ENCODE results near the gene FBXL17.
A peak's percentile ranks its signal among the peaks of the same experiment; 100 is the strongest.
"Not testable (repeated sequence)": the region's sequence is repeated elsewhere in the genome, so short reads cannot be mapped to it uniquely, and the experiment has no call there.

The FBXL17 gene

DNA sequence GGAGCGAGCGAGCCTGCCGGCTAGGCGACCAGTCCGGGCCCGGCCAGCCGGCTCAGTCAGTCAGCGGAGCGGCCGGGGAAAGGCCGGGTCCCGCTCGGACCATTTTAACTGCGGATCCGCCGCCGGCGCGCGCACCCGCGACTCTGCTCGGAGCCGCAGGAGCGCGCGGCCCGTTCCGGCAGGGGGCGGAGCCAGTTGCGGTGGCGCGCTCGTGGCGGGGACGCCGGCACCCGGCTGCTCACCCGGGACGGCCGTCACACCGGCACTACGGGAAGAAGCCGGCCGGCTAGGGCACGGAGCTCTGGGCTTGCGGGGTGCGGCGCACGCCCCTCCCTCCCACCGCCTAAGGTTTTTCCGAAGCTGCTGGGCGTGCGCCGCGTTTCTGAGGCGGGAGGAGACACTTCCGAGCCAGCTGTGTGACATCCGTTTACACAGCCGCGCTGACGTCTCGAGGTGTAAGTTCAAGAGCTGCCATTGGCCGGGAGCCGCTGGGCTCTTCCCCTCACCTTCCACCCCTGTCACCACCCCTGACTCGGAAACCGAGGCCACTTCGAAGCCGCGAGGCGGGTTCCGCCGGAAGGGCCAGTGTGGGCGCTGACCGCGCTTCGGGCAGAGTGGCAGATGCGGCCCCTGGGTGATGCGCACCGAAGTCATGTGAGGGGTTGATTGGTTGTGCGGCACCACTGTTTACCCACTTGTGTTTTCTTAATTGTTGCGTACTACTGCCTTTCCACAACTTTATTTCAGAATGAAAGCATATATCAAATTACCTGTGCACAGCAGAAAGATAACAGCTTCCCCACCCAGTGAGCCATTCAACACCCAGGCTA is at the start of gene FBXL17:
Gene FBXL17, minus strand, starts transcription at position 145 of the 830 bp plus-strand sequence.
- Histone ChIP-seq H2AFZ (ENCODE audit: low read depth, low read length) (peak within 1 kb of the TSS; percentile 87), H3K36me3 (ENCODE audit: insufficient read depth, low read length) (no peaks in the 10 kb centered on the region), H3K4me3 (ENCODE audit: low read length) (peak within 1 kb of the TSS; percentile 97), H3K27me3 (ENCODE audit: insufficient read depth, low read length) (no peaks in the 10 kb centered on the region), H3K9me3 (ENCODE audit: low read length) (no peaks in the 10 kb centered on the region), H3K4me1 (ENCODE audit: insufficient read depth, low read length) (peaks cover 23% of the 10 kb centered on the region)

DNA sequence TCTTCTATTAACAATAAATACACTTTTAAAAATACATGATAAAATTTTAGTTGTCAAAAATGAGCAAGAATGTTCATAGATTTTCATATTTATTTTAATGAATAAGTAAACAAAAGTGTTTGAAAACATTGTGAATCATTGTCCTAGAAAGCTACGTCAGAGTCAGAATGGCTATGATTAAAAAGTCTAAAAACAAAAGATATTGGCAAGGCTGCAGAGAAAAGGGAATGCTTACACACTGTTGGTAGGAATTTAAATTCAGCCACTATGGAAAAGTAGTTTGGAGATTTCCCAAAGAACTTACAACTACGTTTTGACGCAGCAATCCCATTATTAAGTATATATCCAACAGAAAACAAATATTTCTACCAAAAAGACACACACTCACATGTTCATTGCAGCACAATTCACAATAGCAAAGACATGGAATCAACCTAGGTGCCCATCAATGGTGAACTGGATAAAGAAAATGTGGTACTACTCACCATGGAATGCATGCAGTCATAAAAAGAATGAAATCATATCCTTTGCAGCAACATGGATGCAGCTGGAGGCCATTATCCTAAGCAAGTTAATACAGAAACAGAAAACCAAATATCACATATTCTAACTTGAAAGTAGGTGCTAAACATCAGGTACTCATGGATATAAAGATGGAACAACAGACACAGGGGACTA is 49.2 kb upstream of the FBXL17 start:
- Histone ChIP-seq H3K36me3 (ENCODE audit: insufficient read depth, low read length) (no peaks in the 10 kb centered on the region), H3K4me1 (ENCODE audit: insufficient read depth, low read length) (no peaks in the 10 kb centered on the region), H3K9me3 (ENCODE audit: low read length) (no peaks in the 10 kb centered on the region)

DNA sequence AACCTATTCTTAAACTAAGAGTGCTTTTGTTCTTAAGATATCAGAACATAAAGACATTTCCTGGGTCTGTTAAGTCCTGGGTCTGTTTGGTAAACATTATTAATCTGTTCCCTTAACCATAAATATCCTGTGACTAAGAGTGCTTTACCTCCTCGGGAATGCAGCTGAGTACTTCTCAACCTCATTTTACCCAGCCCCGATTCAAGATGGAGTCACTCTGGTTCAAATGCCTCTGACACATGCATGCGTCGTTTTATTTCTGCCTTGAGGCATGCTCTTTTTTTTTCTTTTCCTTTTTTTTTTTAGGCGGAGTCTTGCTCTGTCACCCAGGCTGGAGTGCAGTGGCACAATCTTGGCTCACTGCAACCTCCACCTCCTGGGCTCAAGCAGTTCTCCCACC is 39.8 kb upstream of the FBXL17 start:
- no peaks in the 10 kb centered on the region for H3K36me3 ChIP-seq (ENCODE audit: insufficient read depth, low read length)
- no peaks in the 10 kb centered on the region for H3K4me1 ChIP-seq (ENCODE audit: insufficient read depth, low read length)
- no peaks in the 10 kb centered on the region for H3K9me3 ChIP-seq (ENCODE audit: low read length)
- H2AFZ ChIP-seq (ENCODE audit: low read depth, low read length) = no peak overlapping the region
- no peaks in the 10 kb centered on the region for H3K27me3 ChIP-seq (ENCODE audit: insufficient read depth, low read length)
- H3K4me3 ChIP-seq (ENCODE audit: low read length) = no peak overlapping the region

More for the DNA sequence above, 49.2 kb upstream of the FBXL17 start:
- H3K27me3 ChIP-seq (ENCODE audit: insufficient read depth, low read length) = no peaks in the 10 kb centered on the region
- no peak overlapping the region for H3K4me3 ChIP-seq (ENCODE audit: low read length)
- no peak overlapping the region for H2AFZ ChIP-seq (ENCODE audit: low read depth, low read length)

DNA sequence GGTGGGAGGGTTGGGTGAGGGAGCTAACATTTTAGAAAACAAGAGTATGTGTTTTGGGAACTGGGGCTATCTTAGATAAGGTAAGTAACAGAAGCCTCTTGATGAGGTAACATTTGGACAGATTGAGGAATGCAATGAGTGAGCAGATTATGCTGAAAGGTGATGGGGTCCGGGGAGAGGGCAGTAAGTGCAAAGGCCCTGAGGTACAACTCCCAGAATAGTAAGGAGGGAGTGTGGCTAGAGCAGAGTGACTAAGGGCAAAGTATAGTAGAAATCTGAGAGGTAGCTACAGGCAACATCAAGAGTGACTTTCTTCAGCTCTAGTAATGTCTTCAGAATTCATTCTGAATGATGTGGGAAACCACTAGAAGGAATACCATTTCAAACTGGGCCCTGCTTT is 38.9 kb upstream of the FBXL17 start:
- Histone ChIP-seq H3K4me1 (ENCODE audit: insufficient read depth, low read length) (no peaks in the 10 kb centered on the region), H3K27me3 (ENCODE audit: insufficient read depth, low read length) (no peaks in the 10 kb centered on the region), H3K36me3 (ENCODE audit: insufficient read depth, low read length) (no peaks in the 10 kb centered on the region), H2AFZ (ENCODE audit: low read depth, low read length) (no peak overlapping the region), H3K4me3 (ENCODE audit: low read length) (no peak overlapping the region), H3K9me3 (ENCODE audit: low read length) (no peaks in the 10 kb centered on the region)

DNA sequence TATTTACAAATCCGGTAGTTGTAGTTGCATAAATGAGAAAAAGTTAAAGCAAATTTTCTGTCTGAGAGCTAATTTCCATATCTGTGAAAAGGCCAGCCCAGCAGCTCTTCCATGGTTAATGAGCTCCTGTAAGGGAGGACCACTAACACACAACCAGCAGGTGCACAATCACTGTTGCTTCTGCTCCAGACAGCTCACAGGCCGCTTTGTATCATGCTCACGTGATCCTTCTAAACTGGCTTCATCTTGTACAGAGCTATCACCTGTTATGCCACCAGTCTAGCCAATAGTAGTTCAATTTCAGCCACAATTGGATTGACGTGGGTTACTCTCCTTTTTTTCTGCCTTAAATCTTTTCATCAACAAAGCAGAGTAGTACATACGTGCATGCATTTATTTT is 38.3 kb upstream of the FBXL17 start:
- Histone ChIP-seq H3K36me3 (ENCODE audit: insufficient read depth, low read length) (no peaks in the 10 kb centered on the region), H3K4me1 (ENCODE audit: insufficient read depth, low read length) (no peaks in the 10 kb centered on the region), H2AFZ (ENCODE audit: low read depth, low read length) (no peak overlapping the region), H3K9me3 (ENCODE audit: low read length) (no peaks in the 10 kb centered on the region), H3K4me3 (ENCODE audit: low read length) (no peak overlapping the region), H3K27me3 (ENCODE audit: insufficient read depth, low read length) (no peaks in the 10 kb centered on the region)

DNA sequence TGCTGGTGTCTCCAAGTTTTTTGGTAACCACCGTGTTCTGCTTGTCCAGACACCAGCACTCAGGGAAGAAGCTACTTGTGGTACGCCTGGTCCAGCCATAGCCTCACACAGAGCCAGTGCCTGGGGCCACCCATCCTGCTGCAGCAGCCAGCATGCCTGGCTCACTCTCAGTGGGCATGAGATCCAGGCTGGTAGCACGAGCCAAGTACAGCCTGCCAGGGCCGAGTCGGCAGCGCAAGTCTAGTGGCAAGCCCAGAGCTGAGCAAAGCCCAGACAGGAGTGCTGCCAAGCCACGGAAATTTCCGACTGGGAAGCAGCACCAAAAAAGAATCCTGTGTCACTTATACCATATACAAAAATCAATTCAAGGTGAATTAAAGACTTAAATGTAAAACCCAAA is 36.3 kb upstream of the FBXL17 start:
- H3K9me3 ChIP-seq (ENCODE audit: low read length) = no peaks in the 10 kb centered on the region
- H3K27me3 ChIP-seq (ENCODE audit: insufficient read depth, low read length) = no peaks in the 10 kb centered on the region
- no peak overlapping the region for H3K4me3 ChIP-seq (ENCODE audit: low read length)
- no peaks in the 10 kb centered on the region for H3K36me3 ChIP-seq (ENCODE audit: insufficient read depth, low read length)
- H3K4me1 ChIP-seq (ENCODE audit: insufficient read depth, low read length) = no peaks in the 10 kb centered on the region
- no peak overlapping the region for H2AFZ ChIP-seq (ENCODE audit: low read depth, low read length)

DNA sequence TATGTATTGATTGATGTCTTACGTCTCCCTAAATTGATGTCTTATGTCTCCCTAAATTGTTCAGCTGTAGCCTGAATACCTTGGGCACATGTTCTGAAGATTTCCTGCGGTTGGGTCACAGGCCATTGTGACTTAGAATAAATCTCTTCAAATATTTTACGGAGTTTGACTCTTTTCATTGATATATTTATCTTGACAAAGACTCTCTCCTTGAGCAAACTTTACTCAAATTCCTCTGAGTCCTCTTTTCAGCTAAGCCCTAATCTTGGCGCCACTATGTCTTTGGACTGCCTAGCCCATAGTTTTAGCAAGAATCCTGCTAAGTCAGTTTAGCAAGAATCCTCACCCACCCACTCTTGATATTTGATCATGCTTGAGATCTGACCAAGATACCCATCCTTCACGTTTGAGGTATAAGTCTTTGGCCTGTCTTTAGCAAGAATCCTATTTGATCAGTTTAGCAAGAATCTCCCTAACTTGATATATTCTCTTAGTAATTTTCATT is 35.3 kb upstream of the FBXL17 start:
- no peaks in the 10 kb centered on the region for H3K4me1 ChIP-seq (ENCODE audit: insufficient read depth, low read length)
- no peaks in the 10 kb centered on the region for H3K27me3 ChIP-seq (ENCODE audit: insufficient read depth, low read length)
- H3K36me3 ChIP-seq (ENCODE audit: insufficient read depth, low read length) = no peaks in the 10 kb centered on the region
- no peaks in the 10 kb centered on the region for H3K9me3 ChIP-seq (ENCODE audit: low read length)
- H2AFZ ChIP-seq (ENCODE audit: low read depth, low read length) = no peak overlapping the region
- H3K4me3 ChIP-seq (ENCODE audit: low read length) = no peak overlapping the region

DNA sequence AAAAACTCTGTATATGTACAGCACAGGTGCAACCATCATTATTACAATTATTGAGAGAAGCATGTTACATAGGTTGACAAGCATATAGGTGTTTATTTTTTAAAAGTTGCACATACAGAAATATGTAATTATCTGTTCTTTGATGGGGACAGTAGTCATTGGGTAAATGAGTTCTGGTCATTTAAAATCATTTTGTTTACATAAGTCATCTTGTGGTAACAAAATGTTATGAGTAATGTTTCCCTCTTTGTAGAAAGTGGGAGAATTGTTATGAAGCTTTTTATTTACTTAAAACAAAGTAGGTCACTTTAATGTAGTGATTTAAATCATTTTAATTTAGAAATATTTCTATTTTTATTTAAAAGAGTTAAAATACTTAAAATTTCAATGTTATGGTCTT is 33.8 kb upstream of the FBXL17 start:
- Histone ChIP-seq H2AFZ (ENCODE audit: low read depth, low read length) (no peak overlapping the region), H3K4me3 (ENCODE audit: low read length) (no peak overlapping the region), H3K9me3 (ENCODE audit: low read length) (no peaks in the 10 kb centered on the region), H3K4me1 (ENCODE audit: insufficient read depth, low read length) (no peaks in the 10 kb centered on the region), H3K36me3 (ENCODE audit: insufficient read depth, low read length) (no peaks in the 10 kb centered on the region), H3K27me3 (ENCODE audit: insufficient read depth, low read length) (no peaks in the 10 kb centered on the region)

DNA sequence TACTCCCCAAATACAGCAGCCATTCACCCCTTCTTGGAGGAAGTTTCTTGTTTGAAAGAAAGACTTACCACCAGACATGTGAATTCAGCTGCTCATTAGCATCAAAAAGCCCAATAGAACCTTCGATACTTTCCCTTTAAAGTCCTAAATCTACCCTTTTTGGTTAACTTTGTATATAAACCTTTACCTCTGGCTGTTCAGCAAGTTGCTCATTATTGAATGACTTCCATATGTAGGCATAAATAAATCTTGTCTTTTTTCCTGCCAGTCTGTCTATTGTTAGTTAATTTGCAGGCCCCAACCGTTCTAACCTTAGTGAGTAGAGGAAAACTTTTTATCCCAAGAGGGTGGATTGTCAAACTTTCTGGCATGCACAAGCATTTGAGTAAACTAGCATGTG is 27.9 kb upstream of the FBXL17 start:
- Histone ChIP-seq H3K36me3 (ENCODE audit: insufficient read depth, low read length) (no peaks in the 10 kb centered on the region), H3K4me3 (ENCODE audit: low read length) (no peak overlapping the region), H2AFZ (ENCODE audit: low read depth, low read length) (peak overlapping the region; percentile 85), H3K4me1 (ENCODE audit: insufficient read depth, low read length) (peaks cover 8% of the 10 kb centered on the region), H3K27me3 (ENCODE audit: insufficient read depth, low read length) (no peaks in the 10 kb centered on the region), H3K9me3 (ENCODE audit: low read length) (no peaks in the 10 kb centered on the region)

DNA sequence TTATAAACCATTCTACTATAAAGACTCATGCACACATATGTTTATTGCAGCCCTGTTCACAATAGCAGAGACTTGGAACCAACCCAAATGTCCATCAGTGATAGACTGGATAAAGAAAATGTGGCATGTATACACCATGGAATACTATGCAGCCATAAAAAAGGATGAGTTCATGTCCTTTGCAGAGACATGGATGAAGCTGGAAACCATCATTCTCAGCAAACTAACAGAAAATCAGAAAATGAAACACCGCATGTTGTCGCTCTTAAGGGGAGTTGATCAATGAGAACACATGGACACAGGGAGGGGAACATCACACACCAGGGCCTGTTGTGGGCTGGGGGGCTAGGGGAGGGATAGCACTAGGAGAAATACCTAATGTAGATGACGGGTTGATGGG is 23.3 kb upstream of the FBXL17 start:
- H3K27me3 ChIP-seq (ENCODE audit: insufficient read depth, low read length); H3K36me3 ChIP-seq (ENCODE audit: insufficient read depth, low read length); H3K4me3 ChIP-seq (ENCODE audit: low read length); H3K9me3 ChIP-seq (ENCODE audit: low read length); H3K4me1 ChIP-seq (ENCODE audit: insufficient read depth, low read length); H2AFZ ChIP-seq (ENCODE audit: low read depth, low read length): not testable (repeated sequence)

DNA sequence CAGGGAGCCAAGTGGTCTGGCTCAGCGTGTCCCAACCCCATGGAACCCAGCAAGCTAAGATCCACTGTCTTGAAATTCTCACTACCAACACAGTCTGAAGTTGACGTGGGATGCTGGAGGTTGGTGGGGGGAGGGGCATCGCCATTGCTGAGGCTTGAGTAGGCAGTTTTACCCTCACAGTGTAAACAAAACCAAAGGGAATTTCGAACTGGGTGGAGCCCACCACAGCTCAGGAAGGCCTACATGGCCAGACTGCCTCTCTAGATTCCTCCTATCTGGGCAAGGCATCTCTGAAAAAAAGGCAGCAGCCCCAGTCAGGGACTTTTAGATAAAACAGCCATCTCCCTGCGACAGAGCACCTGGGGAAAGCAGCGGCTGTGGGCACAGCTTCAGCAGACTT is 17.1 kb upstream of the FBXL17 start:
- H3K9me3 ChIP-seq (ENCODE audit: low read length) = no peaks in the 10 kb centered on the region
- no peak overlapping the region for H3K4me3 ChIP-seq (ENCODE audit: low read length)
- no peaks in the 10 kb centered on the region for H3K36me3 ChIP-seq (ENCODE audit: insufficient read depth, low read length)
- no peaks in the 10 kb centered on the region for H3K4me1 ChIP-seq (ENCODE audit: insufficient read depth, low read length)
- no peak overlapping the region for H2AFZ ChIP-seq (ENCODE audit: low read depth, low read length)
- no peaks in the 10 kb centered on the region for H3K27me3 ChIP-seq (ENCODE audit: insufficient read depth, low read length)

DNA sequence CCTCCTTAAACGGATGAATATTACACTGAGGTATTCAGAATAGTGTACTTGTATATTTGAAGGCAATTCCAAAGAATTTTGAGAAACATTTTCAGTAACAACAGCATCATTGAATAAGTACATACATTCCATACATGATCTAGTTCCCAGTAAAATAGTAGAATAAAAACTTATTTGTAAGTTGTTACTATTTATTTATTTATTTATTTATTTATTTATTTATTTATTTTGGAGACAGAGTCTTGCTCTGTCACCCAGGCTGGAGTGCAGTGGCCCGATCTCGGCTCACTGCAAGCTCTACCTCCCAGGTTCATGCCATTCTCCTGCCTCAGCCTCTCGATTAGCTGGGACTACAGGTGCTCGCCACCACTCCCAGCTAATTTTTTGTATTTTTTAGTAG is 14.9 kb upstream of the FBXL17 start:
- H3K4me3 ChIP-seq (ENCODE audit: low read length); H3K9me3 ChIP-seq (ENCODE audit: low read length); H2AFZ ChIP-seq (ENCODE audit: low read depth, low read length); H3K36me3 ChIP-seq (ENCODE audit: insufficient read depth, low read length); H3K4me1 ChIP-seq (ENCODE audit: insufficient read depth, low read length); H3K27me3 ChIP-seq (ENCODE audit: insufficient read depth, low read length): not testable (repeated sequence)

DNA sequence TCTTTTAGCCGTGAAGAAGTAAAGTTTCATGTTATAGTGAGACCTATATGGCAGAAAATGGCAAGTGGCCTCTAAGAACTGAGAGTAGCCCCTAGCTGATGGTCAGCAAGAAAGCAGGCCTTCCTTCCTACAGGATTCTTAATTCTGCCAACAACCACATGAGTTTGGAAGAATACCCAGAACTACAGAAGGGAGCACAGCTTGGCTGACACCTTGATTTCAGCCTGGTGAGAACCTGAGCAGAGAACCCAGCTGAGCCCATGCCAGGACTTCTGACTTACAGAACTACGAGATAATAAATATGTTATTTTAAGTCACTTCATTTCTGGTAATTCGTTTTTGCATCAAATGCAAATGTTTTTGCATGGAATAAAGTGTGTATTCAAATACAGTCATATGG is 5.9 kb upstream of the FBXL17 start:
- H3K4me3 ChIP-seq (ENCODE audit: low read length) = no peak overlapping the region
- H3K36me3 ChIP-seq (ENCODE audit: insufficient read depth, low read length) = no peaks in the 10 kb centered on the region
- H3K9me3 ChIP-seq (ENCODE audit: low read length) = no peaks in the 10 kb centered on the region
- peaks cover 4% of the 10 kb centered on the region for H3K4me1 ChIP-seq (ENCODE audit: insufficient read depth, low read length)
- no peak overlapping the region for H2AFZ ChIP-seq (ENCODE audit: low read depth, low read length)
- no peaks in the 10 kb centered on the region for H3K27me3 ChIP-seq (ENCODE audit: insufficient read depth, low read length)
